HG03571 (cell line): Measurements from ENCODE around the gene ITPK1.

Experiments
- ATAC-seq: cut with Tn5 transposase; IDR thresholded peaks from one replicate; pipeline ENCODE4 v1.9.1; 2021; ENCODE audit not compliant: unreplicated experiment

Gene ITPK1

DNA sequence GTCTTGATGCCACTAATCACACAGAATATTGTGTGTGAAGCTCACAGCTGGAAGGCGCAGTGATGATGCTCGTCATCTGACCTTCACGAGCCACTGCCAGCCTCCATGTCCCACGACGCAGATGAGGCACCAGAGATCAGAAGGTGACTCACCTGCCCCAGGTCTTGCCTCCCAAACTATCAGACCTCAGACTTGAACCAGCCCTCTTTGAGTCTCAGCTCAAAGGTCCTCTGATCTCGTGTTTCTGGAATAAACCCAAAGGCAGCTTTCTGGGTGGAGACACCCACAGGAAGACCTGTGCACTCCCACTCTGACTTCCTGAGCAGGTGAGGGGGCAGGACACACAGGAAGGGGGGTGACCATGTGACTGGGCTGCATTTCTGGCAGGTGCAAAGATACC is 212.4 kb downstream of the ITPK1 start:
- no peak for ATAC-seq

GRCh38 chr14:92902726-92903125 is 213.0 kb downstream of the ITPK1 start:
- no peak for ATAC-seq

DNA sequence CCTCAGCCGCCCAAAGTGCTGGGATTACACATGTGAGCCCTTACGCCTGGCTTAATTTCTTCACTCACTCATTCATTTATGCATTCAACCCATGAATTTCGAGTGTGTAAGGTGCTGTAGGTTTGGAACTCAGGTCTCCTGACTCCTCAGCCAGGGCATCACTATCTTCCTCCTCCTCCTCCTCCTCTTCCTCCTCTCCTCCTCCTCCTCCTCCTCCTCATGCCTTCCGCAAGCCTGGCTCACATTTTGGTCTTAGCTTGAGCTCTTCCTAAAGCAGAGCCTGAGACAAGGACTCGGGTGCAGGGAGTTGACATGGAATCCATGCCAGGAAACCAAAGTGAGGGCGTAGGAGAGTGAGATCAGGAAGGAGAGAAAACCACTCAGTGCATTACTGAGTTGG is 213.5 kb downstream of the ITPK1 start:
- no peak for ATAC-seq

- no peak for ATAC-seq
These were observed 215.1 kb downstream of the ITPK1 start for GRCh38 chr14:92900660-92901059.

- ATAC-seq, result no peak
These were observed 217.1 kb downstream of the ITPK1 start for GRCh38 chr14:92898566-92899131.

DNA sequence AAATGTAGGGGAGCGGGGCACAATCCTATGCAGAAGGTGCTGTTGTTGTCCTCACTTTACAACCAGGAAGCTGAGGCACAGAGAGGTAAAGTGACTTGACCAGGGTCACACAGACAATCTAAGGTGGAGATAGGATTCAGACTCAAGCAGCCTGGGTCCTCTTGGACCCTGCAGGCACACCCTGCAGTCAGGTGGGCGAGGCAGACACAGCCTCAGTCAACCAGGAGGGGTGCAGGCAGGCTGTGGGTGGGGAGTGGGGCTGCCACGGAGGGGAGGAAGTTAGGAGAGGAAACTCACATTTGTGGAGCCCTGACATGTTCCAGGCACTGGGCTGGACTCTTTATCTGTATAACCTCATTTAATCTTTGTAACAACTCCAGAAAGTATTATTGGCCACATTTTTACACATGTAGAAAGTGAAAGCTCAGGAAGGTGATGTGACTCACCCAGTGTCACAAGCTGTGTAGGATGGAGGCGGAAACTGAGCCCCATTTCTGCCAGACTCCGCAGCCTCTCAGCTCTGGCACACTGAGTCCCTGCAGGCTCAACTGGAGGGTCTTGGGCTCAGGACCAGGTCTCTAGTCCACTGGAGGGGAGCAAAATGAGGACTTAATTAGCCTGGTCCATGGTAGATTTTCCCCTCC is 217.7 kb downstream of the ITPK1 start:
- no peak for ATAC-seq

- no peak for ATAC-seq
These were observed 220.3 kb downstream of the ITPK1 start for GRCh38 chr14:92895352-92895878.

DNA sequence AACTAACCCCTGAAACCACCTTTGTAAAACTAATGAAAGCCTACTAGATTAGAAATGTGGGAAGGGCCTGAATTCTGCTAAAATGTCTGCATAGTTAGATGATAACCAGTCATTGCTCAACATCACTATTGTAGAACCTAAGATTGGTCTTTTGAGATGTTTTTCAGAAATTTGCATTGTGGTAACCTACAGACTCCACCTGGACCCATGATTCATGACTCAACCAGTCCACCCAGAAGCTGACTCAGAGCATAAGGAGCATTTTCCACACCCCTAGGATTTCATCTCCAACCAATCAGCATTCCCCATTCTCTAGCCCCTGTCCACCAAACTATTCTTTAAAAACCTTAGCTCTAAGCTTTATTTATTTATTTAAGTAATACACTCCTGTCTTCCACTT is 223.1 kb downstream of the ITPK1 start:
- ATAC-seq, result no peak

DNA sequence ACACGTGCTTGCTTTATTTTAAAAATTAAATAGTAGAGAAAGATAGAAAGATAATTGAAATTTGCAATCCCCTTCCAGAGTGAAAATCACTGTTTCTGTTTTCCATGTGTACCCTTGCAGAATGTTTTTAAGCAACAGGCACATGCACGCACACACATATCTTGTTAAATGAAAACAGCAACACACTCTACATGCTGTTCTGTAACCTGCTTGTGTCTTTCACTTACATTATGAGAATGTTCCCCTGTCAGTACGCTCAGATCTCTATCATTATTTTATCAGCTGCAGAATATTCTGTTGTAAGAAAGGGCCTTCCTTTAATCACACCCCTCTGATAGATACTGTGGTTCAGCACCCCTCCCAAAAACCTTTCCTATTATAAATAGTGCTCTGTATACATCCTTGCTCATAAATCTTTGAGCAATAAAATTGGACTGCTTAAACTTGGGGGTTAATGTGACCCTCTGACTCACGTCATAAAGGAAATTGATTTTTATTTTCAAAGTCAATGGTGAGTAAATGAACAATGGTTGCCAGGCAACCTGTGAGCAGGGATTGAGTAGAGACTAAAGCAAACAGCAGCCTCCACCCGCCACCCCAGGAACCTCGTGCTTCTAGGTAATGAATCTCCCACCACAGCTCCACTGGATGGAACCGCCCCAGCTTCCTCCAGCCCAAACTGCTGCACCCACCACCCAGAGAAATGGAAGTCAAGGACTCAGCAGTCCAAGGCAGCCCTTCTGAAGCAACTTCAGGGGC is 224.7 kb downstream of the ITPK1 start:
- ATAC-seq, result no peak

DNA sequence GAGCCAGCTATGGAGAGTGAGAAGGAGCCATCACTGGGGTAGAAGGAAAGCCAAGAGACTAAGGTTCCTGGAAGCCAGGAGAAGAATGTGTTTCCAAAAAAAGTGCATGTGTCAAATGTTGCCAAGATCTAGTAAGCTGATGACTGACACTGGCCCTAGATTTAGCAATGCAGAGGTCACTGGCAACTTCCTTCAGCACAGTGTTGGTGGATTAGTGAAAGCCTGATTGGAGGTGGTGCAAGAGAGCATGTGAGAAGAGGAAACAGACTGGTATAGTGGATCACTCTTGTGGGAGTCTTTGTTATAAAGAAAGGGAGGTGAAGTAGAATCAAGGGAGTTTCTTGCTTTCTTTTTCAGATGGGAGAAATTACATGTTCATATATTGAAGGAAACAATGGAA is 226.8 kb downstream of the ITPK1 start:
- no peak for ATAC-seq

DNA sequence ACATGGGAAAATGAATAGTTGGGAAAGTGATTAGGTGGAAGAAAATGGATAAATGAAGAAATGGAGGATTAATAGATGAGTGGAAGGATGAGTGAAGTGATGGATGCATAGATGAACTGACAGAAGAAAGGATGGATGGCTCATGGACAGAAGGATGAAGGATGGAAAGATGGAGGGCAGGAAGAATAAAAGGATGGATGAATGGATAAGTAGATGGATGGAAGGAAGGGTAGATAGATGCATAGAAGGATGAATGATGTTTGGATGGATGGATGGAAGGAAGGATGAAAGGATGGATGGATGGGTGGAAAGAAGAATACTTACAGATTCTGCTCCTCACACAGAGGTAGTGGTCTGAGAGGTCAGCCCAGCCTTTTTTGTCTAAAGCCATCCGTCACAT is 228.6 kb downstream of the ITPK1 start:
- ATAC-seq, result no peak
